ENCODE data around the gene ARSB. TPM values are rescaled to one million over a fixed set of nuclear protein-coding genes. Genes with fewer than 3 reads are reported as not detected.

ARSB gene
- total and polyA plus RNA-seq, 10 of the 15 experiments (the other 5 are each of a cell fraction or from before 2014, with no cell fraction given) = 1.2 to 8.2 (median 6.1) TPM

DNA sequence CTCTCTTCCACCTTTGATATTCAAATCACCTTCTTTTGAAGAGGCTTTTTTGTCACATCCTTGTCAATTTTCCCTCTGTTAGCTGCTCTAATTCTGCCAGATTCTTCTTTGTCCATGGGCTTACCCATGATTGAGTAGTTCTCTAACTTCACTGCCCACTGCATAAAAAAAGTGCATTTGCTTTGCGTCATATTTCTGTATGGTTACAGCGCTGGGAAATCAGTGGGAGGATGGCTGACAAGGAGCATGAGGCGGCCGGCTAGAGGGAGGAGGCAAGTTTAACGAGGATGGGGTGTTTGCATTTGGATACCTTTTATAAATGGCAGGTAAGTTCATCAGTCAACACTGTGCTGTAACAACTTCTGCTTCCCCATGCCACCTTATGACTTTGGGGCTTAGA is 220.0 kb downstream of the ARSB start:
- H2AFZ ChIP-seq (ENCODE audit: control insufficient read depth, low read depth, low read length) = no peak overlapping the region
- H3K4me1 ChIP-seq (ENCODE audit: control insufficient read depth, insufficient read depth, low read length) = peaks cover 32% of the 10 kb centered on the region
- CTCF ChIA-PET = interaction anchor here (2.1 kb wide), 1 partner anchor 10 kb away, joined by 9 read pairs; no protein-coding TSS in a partner anchor
- H3K27me3 ChIP-seq (replicated peaks in 1 of 2; ENCODE audit: control insufficient read depth in 2 of 2, insufficient read depth in 2 of 2, low read length in 1 of 2) = no peaks in the 10 kb centered on the region
- BruUV-seq (replicated peaks) = no TSS peak
- no peak overlapping the region for H3K4me3 ChIP-seq
- in situ Hi-C loops (cut with MboI) (no loop called here), intact Hi-C loops (cut with micrococcal nuclease; ENCODE audit: unreplicated experiment) (no loop called here)
- RAD21 ChIA-PET (ENCODE audit: unreplicated experiment) = interaction anchor here (0.7 to 1.7 kb wide), 5 partner anchors 12 to 120 kb away, joined by 3 to 7 read pairs (median 4); no protein-coding TSS in a partner anchor
- no peak overlapping the region for H3K9ac ChIP-seq (ENCODE audit: control insufficient read depth, insufficient read depth, low read length)
- no peak overlapping the region for H3K4me2 ChIP-seq (ENCODE audit: control insufficient read depth, insufficient read depth)
- TF ChIP-seq FOXK2 (IDR thresholded peaks at IDR 0.05) (no peak), NFYA (IDR thresholded peaks at IDR 0.05; ENCODE audit: borderline replicate concordance, low read depth, low read length) (no peak), DPF2 (IDR thresholded peaks at IDR 0.05) (no peak), ASH2L (IDR thresholded peaks at IDR 0.05; ENCODE audit: borderline replicate concordance, low read depth) (no peak), PML (IDR thresholded peaks at IDR 0.05; ENCODE audit: low read length) (no peak), ZNF384 (IDR thresholded peaks at IDR 0.05; ENCODE audit: borderline replicate concordance, low read depth, low read length) (no peak), TCF7 (IDR thresholded peaks at IDR 0.05; ENCODE audit: borderline replicate concordance) (no peak), TARDBP (IDR thresholded peaks at IDR 0.05; ENCODE audit: borderline replicate concordance) (no peak), FOS (IDR thresholded peaks at IDR 0.05; ENCODE audit: borderline replicate concordance, extremely low read depth, insufficient read length) (no peak), TBL1XR1 (IDR thresholded peaks at IDR 0.05; ENCODE audit: low read depth, low read length) (no peak), HDGF (IDR thresholded peaks at IDR 0.05) (no peak), SMAD5 (IDR thresholded peaks at IDR 0.05; ENCODE audit: low read depth) (no peak), RBBP5 (conservative IDR thresholded peaks at IDR 0.05) (no peak), BCL11A (IDR thresholded peaks at IDR 0.05; ENCODE audit: low read depth, low read length) (no peak)
- TF ChIP-seq, protein P1, sequence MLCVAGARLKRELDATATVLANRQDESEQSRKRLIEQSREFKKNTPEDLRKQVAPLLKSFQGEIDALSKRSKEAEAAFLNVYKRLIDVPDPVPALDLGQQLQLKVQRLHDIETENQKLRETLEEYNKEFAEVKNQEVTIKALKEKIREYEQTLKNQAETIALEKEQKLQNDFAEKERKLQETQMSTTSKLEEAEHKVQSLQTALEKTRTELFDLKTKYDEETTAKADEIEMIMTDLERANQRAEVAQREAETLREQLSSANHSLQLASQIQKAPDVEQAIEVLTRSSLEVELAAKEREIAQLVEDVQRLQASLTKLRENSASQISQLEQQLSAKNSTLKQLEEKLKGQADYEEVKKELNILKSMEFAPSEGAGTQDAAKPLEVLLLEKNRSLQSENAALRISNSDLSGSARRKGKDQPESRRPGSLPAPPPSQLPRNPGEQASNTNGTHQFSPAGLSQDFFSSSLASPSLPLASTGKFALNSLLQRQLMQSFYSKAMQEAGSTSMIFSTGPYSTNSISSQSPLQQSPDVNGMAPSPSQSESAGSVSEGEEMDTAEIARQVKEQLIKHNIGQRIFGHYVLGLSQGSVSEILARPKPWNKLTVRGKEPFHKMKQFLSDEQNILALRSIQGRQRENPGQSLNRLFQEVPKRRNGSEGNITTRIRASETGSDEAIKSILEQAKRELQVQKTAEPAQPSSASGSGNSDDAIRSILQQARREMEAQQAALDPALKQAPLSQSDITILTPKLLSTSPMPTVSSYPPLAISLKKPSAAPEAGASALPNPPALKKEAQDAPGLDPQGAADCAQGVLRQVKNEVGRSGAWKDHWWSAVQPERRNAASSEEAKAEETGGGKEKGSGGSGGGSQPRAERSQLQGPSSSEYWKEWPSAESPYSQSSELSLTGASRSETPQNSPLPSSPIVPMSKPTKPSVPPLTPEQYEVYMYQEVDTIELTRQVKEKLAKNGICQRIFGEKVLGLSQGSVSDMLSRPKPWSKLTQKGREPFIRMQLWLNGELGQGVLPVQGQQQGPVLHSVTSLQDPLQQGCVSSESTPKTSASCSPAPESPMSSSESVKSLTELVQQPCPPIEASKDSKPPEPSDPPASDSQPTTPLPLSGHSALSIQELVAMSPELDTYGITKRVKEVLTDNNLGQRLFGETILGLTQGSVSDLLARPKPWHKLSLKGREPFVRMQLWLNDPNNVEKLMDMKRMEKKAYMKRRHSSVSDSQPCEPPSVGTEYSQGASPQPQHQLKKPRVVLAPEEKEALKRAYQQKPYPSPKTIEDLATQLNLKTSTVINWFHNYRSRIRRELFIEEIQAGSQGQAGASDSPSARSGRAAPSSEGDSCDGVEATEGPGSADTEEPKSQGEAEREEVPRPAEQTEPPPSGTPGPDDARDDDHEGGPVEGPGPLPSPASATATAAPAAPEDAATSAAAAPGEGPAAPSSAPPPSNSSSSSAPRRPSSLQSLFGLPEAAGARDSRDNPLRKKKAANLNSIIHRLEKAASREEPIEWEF (IDR thresholded peaks at IDR 0.05; ENCODE audit: insufficient replicate concordance, low read depth, low read length) = no peak
- TF ChIP-seq, protein P2, sequence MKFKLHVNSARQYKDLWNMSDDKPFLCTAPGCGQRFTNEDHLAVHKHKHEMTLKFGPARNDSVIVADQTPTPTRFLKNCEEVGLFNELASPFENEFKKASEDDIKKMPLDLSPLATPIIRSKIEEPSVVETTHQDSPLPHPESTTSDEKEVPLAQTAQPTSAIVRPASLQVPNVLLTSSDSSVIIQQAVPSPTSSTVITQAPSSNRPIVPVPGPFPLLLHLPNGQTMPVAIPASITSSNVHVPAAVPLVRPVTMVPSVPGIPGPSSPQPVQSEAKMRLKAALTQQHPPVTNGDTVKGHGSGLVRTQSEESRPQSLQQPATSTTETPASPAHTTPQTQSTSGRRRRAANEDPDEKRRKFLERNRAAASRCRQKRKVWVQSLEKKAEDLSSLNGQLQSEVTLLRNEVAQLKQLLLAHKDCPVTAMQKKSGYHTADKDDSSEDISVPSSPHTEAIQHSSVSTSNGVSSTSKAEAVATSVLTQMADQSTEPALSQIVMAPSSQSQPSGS (IDR thresholded peaks at IDR 0.05; ENCODE audit: low read length) = no peak
- TF ChIP-seq, protein P3, sequence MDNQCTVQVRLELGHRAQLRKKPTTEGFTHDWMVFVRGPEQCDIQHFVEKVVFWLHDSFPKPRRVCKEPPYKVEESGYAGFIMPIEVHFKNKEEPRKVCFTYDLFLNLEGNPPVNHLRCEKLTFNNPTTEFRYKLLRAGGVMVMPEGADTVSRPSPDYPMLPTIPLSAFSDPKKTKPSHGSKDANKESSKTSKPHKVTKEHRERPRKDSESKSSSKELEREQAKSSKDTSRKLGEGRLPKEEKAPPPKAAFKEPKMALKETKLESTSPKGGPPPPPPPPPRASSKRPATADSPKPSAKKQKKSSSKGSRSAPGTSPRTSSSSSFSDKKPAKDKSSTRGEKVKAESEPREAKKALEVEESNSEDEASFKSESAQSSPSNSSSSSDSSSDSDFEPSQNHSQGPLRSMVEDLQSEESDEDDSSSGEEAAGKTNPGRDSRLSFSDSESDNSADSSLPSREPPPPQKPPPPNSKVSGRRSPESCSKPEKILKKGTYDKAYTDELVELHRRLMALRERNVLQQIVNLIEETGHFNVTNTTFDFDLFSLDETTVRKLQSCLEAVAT (IDR thresholded peaks at IDR 0.05) = no peak
- TF ChIP-seq, protein P4, sequence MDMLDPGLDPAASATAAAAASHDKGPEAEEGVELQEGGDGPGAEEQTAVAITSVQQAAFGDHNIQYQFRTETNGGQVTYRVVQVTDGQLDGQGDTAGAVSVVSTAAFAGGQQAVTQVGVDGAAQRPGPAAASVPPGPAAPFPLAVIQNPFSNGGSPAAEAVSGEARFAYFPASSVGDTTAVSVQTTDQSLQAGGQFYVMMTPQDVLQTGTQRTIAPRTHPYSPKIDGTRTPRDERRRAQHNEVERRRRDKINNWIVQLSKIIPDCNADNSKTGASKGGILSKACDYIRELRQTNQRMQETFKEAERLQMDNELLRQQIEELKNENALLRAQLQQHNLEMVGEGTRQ (IDR thresholded peaks at IDR 0.05; ENCODE audit: borderline replicate concordance, low read depth, low read length) = no peak
- 86% methylated on average over 5 of the region's 5 CpGs for WGBS (ENCODE audit: insufficient coverage, insufficient replicate concordance, low lambda C conversion rate, missing lambda C conversion rate)
- no peak overlapping the region for H3K27ac ChIP-seq (ENCODE audit: control insufficient read depth, insufficient read depth)
- no peaks in the 10 kb centered on the region for H3K79me2 ChIP-seq (ENCODE audit: control insufficient read depth, insufficient read depth, low read length)
- H3K9me3 ChIP-seq (replicated peaks; ENCODE audit: control insufficient read depth, insufficient read depth, low read length) = no peaks in the 10 kb centered on the region
- H4K20me1 ChIP-seq (ENCODE audit: control insufficient read depth, insufficient read depth) = no peaks in the 10 kb centered on the region
- SMC1A ChIA-PET (ENCODE audit: uncharacterized antibody, unreplicated experiment) = interaction anchor here (0.9 to 2.8 kb wide), 10 partner anchors 8 to 219 kb away, joined by 3 to 12 read pairs (median 4); partner anchors contain the start of gene LHFPL2
- ATAC-seq (no peak), FAIRE-seq (peak; percentile 41), DNase-seq (ENCODE audit: low read depth, low spot score) (no peak)
- no peaks in the 10 kb centered on the region for H3K36me3 ChIP-seq (ENCODE audit: control insufficient read depth in 2 of 2, insufficient read depth in 2 of 2, low read length in 1 of 2)
- POLR2A ChIA-PET = interaction anchor here (1.3 to 1.5 kb wide), 2 partner anchors 25 to 123 kb away, joined by 5 to 6 read pairs; no protein-coding TSS in a partner anchor

Data from GM12878 (cell line).